K562 (cell line): ENCODE data around the gene ROBO2. TPM values are rescaled to one million over a fixed set of nuclear protein-coding genes. Genes with fewer than 3 reads are reported as not detected.

Experiments
- ATAC-seq: fragments of 200-7000 bp; cut with Tn5 transposase; 3 replicates; pipeline ENCODE4 v1.9.1; 2020; ENCODE audit warnings: moderate library complexity
- BruUV-seq: library from RNA; stranded (reverse); fragments of 400-500 nt; replicated peaks from 2 replicates; lab custom pipeline; 2021; lab: Mats Ljungman, UMichigan
- CTCF ChIA-PET: fragments of 300-600 bp; formaldehyde crosslinking; extraction: SDS; loops from one replicate; lab custom pipeline; 2021; ENCODE audit warnings: low intra/inter-chr PET ratio; lab: Yijun Ruan, JAX
- POLR2A ChIA-PET: fragments of 300-600, 350-650 bp; sonication (Branson Sonifier 250); formaldehyde crosslinking; extraction: SDS; loops from one replicate; lab custom pipeline; 2021; ENCODE audit warnings: antibody characterized with exemption, inconsistent platforms; lab: Yijun Ruan, JAX
- DNase-seq, 4 experiments: peaks; one replicate each; pipeline versions ENCODE4 v3.0.0 to v3.0.0-alpha.2; 2011 to 2018; ENCODE audit warnings: low spot score in 3 of 4, mixed read lengths in 3 of 4; ENCODE audit errors: extremely low read depth in 1 of 4
- FAIRE-seq: peaks from 2 replicates; lab custom pipeline; 2011; peaks lifted over from hg19 to GRCh38; lab: Jason Lieb, UNC
- H2AFZ ChIP-seq: 2 replicates; pipeline ENCODE4 v1.6.0; 2011; ENCODE audit warnings: low read depth, low read length, control low read depth, inconsistent platforms
- H3K27ac ChIP-seq: fragments of 200-600 bp; 3 replicates; pipeline ENCODE4 v1.8.0; 2011; ENCODE audit warnings: low read depth, mild to moderate bottlenecking, control low read depth, inconsistent platforms, low read length, moderate library complexity, mixed read lengths; ENCODE audit errors: extremely low read depth
- H3K27me3 ChIP-seq, 2 experiments: fragments of 300-600 bp in 1 of 2; 2 replicates in 1 of 2; 3 replicates in 1 of 2; pipeline versions ENCODE4 v1.6.0 to v1.8.0; 2011; ENCODE audit warnings: inconsistent platforms in 2 of 2, low read length in 2 of 2, mild to moderate bottlenecking in 1 of 2, mixed read lengths in 1 of 2, moderate library complexity in 1 of 2; ENCODE audit not compliant: control insufficient read depth in 2 of 2, insufficient read depth in 2 of 2
- H3K36me3 ChIP-seq: fragments of 300-600 bp; 3 replicates; pipeline ENCODE4 v1.8.0; 2011; ENCODE audit warnings: mild to moderate bottlenecking, low read length, inconsistent platforms; ENCODE audit not compliant: control insufficient read depth, insufficient read depth
- H3K4me1 ChIP-seq, 2 experiments: fragments of 200-600 bp in 1 of 2; replicated peaks in 1 of 2; 2 replicates in 1 of 2; 3 replicates in 1 of 2; pipeline versions ENCODE4 v1.5.1 to v1.8.0; 2011; ENCODE audit warnings: inconsistent platforms in 2 of 2, low read length in 2 of 2, mild to moderate bottlenecking in 1 of 2, mixed read lengths in 1 of 2, moderate library complexity in 1 of 2; ENCODE audit not compliant: control insufficient read depth in 2 of 2, insufficient read depth in 2 of 2
- H3K4me2 ChIP-seq: 2 replicates; pipeline ENCODE4 v1.6.1; 2011; ENCODE audit warnings: low read length, control low read depth, inconsistent platforms, mixed read lengths; ENCODE audit not compliant: insufficient read depth
- H3K4me3 ChIP-seq: fragments of 200-600 bp; sonication (generic), shearing (Covaris generic); 2 replicates; pipeline ENCODE4 v1.5.1; 2016; ENCODE audit warnings: control low read depth, inconsistent platforms
- H3K79me2 ChIP-seq: fragments of 200-600 bp; 3 replicates; pipeline ENCODE4 v1.8.0; 2011; ENCODE audit warnings: low read length, inconsistent platforms; ENCODE audit not compliant: control insufficient read depth, insufficient read depth
- H3K9ac ChIP-seq, 2 experiments: 2 replicates each; pipeline versions ENCODE4 v1.6.0 to v1.6.1; 2011; ENCODE audit warnings: low read depth in 2 of 2, low read length in 2 of 2, control low read depth in 1 of 2, inconsistent platforms in 1 of 2, mild to moderate bottlenecking in 1 of 2, mixed read lengths in 1 of 2; ENCODE audit not compliant: insufficient read depth in 1 of 2
- H3K9me1 ChIP-seq: one replicate; pipeline ENCODE4 v1.6.0; 2011; ENCODE audit warnings: inconsistent platforms, mild to moderate bottlenecking, low read length, moderate library complexity; ENCODE audit not compliant: control insufficient read depth, insufficient read depth
- H3K9me3 ChIP-seq: replicated peaks from 2 replicates; pipeline ENCODE4 v1.5.1; 2011; ENCODE audit warnings: low read depth, low read length, inconsistent platforms; ENCODE audit not compliant: control insufficient read depth, insufficient read depth
- H4K20me1 ChIP-seq: replicated peaks from 2 replicates; pipeline ENCODE4 v1.6.1; 2011; ENCODE audit warnings: low read length, inconsistent platforms, mixed read lengths; ENCODE audit not compliant: control insufficient read depth, insufficient read depth
- CEBPB ChIP-seq: fragments of 450-650 bp; IDR thresholded peaks from 2 replicates; pipeline ENCODE4 v1.6.1; 2016; ENCODE audit warnings: missing genetic modification characterization, missing compliant biosample characterization
- EZH2 ChIP-seq: IDR thresholded peaks from 2 replicates; pipeline ENCODE4 v1.6.1; 2012; ENCODE audit warnings: low read depth, mild to moderate bottlenecking, inconsistent platforms, low read length, borderline replicate concordance
- FOXK2 ChIP-seq, 2 experiments: fragments of 450-650 bp; IDR thresholded peaks in 1 of 2; conservative IDR thresholded peaks in 1 of 2; 2 replicates each; pipeline ENCODE4 v1.6.1; 2016; ENCODE audit warnings: low read depth in 2 of 2, mild to moderate bottlenecking in 1 of 2
- GABPB1 ChIP-seq: sonication (generic); formaldehyde crosslinking; IDR thresholded peaks from 2 replicates; pipeline ENCODE4 v1.8.0; 2022; ENCODE audit warnings: mild to moderate bottlenecking, missing genetic modification reagents
- HIVEP1 ChIP-seq: fragments of 250-450 bp; sonication (Bioruptor Pico); IDR thresholded peaks from 2 replicates; pipeline ENCODE4 v1.4.0; 2020; ENCODE audit warnings: mild to moderate bottlenecking
- HLTF ChIP-seq: fragments of 450-650 bp; IDR thresholded peaks from 2 replicates; pipeline ENCODE4 v1.6.1; 2016
- HNRNPUL1 ChIP-seq: fragments of 200-400 bp; formaldehyde crosslinking; IDR thresholded peaks from 2 replicates; pipeline ENCODE4 v1.6.1; 2017; ENCODE audit warnings: low read length
- KAT7 ChIP-seq: sonication (generic); formaldehyde crosslinking; IDR thresholded peaks from 2 replicates; pipeline ENCODE4 v1.8.0; 2022; ENCODE audit warnings: missing genetic modification reagents, mild to moderate bottlenecking, borderline replicate concordance
- KDM1A ChIP-seq, 2 experiments: fragments of 450-650 bp; IDR thresholded peaks; 2 replicates each; pipeline ENCODE4 v1.6.1; 2016; ENCODE audit warnings: mild to moderate bottlenecking in 2 of 2
- L3MBTL2 ChIP-seq: fragments of 450-650 bp; IDR thresholded peaks from 2 replicates; pipeline ENCODE4 v1.6.1; 2016; ENCODE audit warnings: mild to moderate bottlenecking, moderate library complexity
- RBBP5 ChIP-seq: fragments of 200-600 bp; sonication (generic); IDR thresholded peaks from 2 replicates; pipeline ENCODE4 v1.6.1; 2012; ENCODE audit warnings: borderline replicate concordance, mild to moderate bottlenecking, low read length, control low read depth, inconsistent platforms; ENCODE audit not compliant: insufficient read depth, poor library complexity, severe bottlenecking
- SMC3 ChIP-seq: conservative IDR thresholded peaks from 2 replicates; pipeline ENCODE4 v1.6.1; 2011; ENCODE audit warnings: low read depth, low read length, improper control_type of control experiment; ENCODE audit not compliant: insufficient read depth
- TAF7 ChIP-seq: fragments of 450-650 bp; IDR thresholded peaks from 2 replicates; pipeline ENCODE4 v1.6.1; 2016; ENCODE audit warnings: missing genetic modification characterization, missing compliant biosample characterization
- TCF15 ChIP-seq: fragments of 250-450 bp; sonication (Bioruptor Pico); IDR thresholded peaks from 2 replicates; pipeline ENCODE4 v1.8.0; 2022; ENCODE audit warnings: moderate library complexity, mild to moderate bottlenecking, inconsistent platforms
- TCFL5 ChIP-seq: fragments of 250-450 bp; sonication (Bioruptor Pico); conservative IDR thresholded peaks from 2 replicates; pipeline ENCODE4 v1.6.1; 2021; ENCODE audit warnings: mild to moderate bottlenecking, moderate library complexity, matching md5 sums
- TRIM28 ChIP-seq: fragments of 450-650 bp; IDR thresholded peaks from 2 replicates; pipeline ENCODE4 v1.6.1; 2017
- ZNF3 ChIP-seq: fragments of 250-450 bp; sonication (Bioruptor Pico); IDR thresholded peaks from 2 replicates; pipeline ENCODE4 v1.5.0; 2021; ENCODE audit warnings: mild to moderate bottlenecking, moderate library complexity
- in situ Hi-C: fragments of 300-500 bp; cut with MboI; formaldehyde crosslinking; loops from 4 replicates; pipeline ENCODE4 v1.15.0; 2018; ENCODE audit warnings: inconsistent platforms, mixed read lengths
- intact Hi-C: fragments of 100-400 bp; cut with micrococcal nuclease; formaldehyde crosslinking; loops from 2 replicates; pipeline ENCODE4 v1.14.2; 2022
- polyA plus RNA-seq, 8 experiments: library from polyadenylated mRNA; depleted of rRNA in 4 of 8; stranded (reverse) in 5 of 8; unstranded in 3 of 8; fragments of >200 nt; fragmentation: Nextera tagmentation in 2 of 8; fragmentation: Illumina TruSeq in 1 of 8; extraction: Ambion mirVana in 2 of 8; extraction: Trizol in 1 of 8; gene quantifications; 2 replicates each; pipeline versions ENCODE4 v1.2.1 to v1.2.3, GENCODE V29; 2011 to 2014; ENCODE audit warnings: inconsistent platforms in 1 of 8, missing spikeins in 1 of 8
- total RNA-seq, 7 experiments: library from RNA; depleted of rRNA in 6 of 7; stranded (reverse); fragments of >200 nt in 6 of 7; fragmentation: Illumina TruSeq in 2 of 7; extraction: Trizol in 2 of 7; gene quantifications; 2 replicates each; pipeline versions ENCODE4 v1.2.1 to v1.2.3, GENCODE V29; 2011 to 2021; ENCODE audit warnings: low replicate concordance in 1 of 7
- TF ChIP-seq, protein P1 (sequence below): IDR thresholded peaks from 2 replicates; pipeline ENCODE4 v1.6.1; 2014; ENCODE audit warnings: antibody characterized with exemption

Gene ROBO2
- total and polyA plus RNA-seq, 9 of the 15 experiments (the other 6 are each of a cell fraction or from before 2014, with no cell fraction given), result 0.84 to 3.0 (median 1.7) TPM

- in situ Hi-C loops, result no loop called here
- TF ChIP-seq SMC3 (no peak), FOXK2 (conservative IDR thresholded peaks at IDR 0.05 in 1 of 2, IDR thresholded peaks at IDR 0.05 in 1 of 2; ENCODE audit: low read depth in 2 of 2) (no peak), HIVEP1 (no peak), EZH2 (no peak), TAF7 (tag) (no peak), TCFL5 (CRISPR knock-in tag) (no peak), CEBPB (tag) (no peak), HNRNPUL1 (no peak), TCF15 (CRISPR knock-in tag) (no peak), KAT7 (CRISPR knock-in tag) (no peak), L3MBTL2 (no peak), GABPB1 (CRISPR knock-in tag) (no peak), ZNF3 (CRISPR knock-in tag) (no peak), HLTF (no peak), KDM1A (IDR thresholded peaks at IDR 0.05) (no peak), TRIM28 (no peak), RBBP5 (no peak)
- TF ChIP-seq, protein P1, sequence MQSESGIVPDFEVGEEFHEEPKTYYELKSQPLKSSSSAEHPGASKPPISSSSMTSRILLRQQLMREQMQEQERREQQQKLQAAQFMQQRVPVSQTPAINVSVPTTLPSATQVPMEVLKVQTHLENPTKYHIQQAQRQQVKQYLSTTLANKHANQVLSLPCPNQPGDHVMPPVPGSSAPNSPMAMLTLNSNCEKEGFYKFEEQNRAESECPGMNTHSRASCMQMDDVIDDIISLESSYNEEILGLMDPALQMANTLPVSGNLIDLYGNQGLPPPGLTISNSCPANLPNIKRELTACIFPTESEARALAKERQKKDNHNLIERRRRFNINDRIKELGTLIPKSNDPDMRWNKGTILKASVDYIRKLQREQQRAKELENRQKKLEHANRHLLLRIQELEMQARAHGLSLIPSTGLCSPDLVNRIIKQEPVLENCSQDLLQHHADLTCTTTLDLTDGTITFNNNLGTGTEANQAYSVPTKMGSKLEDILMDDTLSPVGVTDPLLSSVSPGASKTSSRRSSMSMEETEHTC, result no peak
- no peaks in the 10 kb centered on the region for H3K79me2 ChIP-seq
- H3K4me3 ChIP-seq, result no peak overlapping the region
- no peak for DNase-seq
- no peaks in the 10 kb centered on the region for H3K9me3 ChIP-seq
- POLR2A ChIA-PET, result no interaction called here
- H2AFZ ChIP-seq, result no peak overlapping the region
- H3K9me1 ChIP-seq, result no peaks in the 10 kb centered on the region
- H3K27ac ChIP-seq, result no peak overlapping the region
- H3K4me2 ChIP-seq, result no peak overlapping the region
- H3K27me3 ChIP-seq, result no peaks in the 10 kb centered on the region
- no peak overlapping the region for H3K9ac ChIP-seq
- no peaks in the 10 kb centered on the region for H3K36me3 ChIP-seq
- FAIRE-seq, result no peak
- H4K20me1 ChIP-seq, result no peaks in the 10 kb centered on the region
- BruUV-seq, result no TSS peak
- ATAC-seq, result no peak
- intact Hi-C loops, result no loop called here
- no peaks in the 10 kb centered on the region for H3K4me1 ChIP-seq
- CTCF ChIA-PET, result no interaction called here
Observed at GRCh38 chr3:77514766-77515165, 474.9 kb downstream of the ROBO2 start.
